GM19372 (cell line): Measurements from ENCODE around the gene PNP.
"Not testable (repeated sequence)": the region's sequence is repeated elsewhere in the genome, so short reads cannot be mapped to it uniquely, and the experiment has no call there.

Experiments
- ATAC-seq: cut with Tn5 transposase; IDR thresholded peaks from one replicate; pipeline ENCODE4 v1.9.1; 2021; ENCODE audit warnings: mild to moderate bottlenecking, low read depth, moderate library complexity; ENCODE audit not compliant: unreplicated experiment

The PNP gene

DNA sequence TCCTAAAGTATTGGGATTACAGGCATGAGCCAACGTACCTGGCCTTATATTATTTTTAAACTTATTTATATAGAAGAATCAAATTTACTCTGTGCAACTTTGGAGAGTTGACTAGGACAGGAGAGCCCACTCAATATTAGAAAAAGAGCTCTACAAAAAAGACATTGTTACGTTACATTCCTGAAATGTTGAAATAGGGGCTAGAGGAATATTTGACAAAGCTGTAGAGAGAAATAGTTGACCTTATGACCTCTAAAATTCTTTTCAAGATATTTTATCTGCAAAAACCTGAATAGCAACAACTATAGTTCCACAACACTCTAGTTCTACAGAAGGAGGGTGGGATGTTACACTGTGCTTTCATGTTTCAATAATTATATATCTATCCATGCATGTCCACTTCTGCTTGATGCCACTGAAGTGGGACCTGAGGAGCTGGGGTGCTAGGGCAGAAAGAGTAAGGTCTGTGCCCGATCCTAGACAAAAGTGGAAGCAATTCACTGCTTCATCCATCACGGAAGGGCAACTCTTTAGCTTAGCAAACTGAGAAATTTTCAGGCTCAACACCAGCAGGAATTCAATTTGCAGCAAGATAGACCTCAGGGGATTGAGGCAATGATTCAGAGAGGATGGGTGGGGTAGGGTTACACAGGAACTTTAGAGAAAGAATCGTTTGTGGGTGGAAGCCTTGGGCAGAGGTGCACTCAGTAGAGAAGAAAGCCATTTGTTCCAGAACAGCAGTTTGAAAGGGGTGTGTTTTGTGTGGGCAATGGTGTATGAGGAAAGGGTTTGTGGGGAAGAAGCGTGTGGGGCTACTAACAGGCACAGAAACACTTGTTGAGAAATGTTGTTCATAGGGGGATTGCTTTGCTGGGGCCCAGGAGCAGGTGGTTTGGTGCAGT lies 20.1 kb downstream of the PNP start:
- ATAC-seq: no peak

DNA sequence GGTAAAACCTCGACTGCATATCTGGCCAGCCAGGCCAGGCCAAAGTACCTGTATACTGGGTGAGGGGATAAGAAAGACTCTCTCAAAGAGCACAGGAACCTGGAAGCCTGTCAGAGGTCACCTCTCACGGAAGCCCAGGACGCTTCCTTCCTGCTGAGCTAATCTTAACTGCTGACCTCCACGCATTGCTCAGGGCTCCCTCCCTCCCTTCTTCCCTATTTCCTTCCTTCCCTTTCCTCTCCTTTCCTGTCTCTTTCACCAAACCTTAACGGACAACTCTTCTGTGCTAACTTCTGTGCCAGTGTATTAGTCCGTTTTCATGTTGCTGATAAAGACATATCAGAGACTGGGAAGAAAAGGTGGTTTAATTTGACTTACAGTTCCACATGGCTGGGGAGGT lies 21.4 kb downstream of the PNP start:
- no peak for ATAC-seq

DNA sequence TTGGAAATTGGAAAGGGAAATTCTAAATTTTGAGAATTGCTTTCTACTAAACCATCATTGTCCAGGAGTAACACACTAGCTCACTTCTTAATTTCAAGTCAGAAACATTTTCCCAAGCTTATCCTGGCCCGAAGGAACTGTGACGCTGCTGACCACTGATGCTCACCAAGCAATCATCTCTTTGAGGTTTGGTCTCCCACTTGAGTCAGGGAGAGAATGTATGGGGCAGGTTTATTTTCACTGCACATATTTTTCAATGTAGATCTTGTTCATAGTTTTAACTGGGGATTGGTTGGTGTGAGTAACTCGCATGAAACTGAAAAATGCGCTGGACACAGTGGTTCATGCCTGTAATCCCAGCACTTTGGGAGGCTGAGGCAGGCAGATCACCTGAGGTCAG lies 23.3 kb downstream of the PNP start:
- ATAC-seq: no peak

DNA sequence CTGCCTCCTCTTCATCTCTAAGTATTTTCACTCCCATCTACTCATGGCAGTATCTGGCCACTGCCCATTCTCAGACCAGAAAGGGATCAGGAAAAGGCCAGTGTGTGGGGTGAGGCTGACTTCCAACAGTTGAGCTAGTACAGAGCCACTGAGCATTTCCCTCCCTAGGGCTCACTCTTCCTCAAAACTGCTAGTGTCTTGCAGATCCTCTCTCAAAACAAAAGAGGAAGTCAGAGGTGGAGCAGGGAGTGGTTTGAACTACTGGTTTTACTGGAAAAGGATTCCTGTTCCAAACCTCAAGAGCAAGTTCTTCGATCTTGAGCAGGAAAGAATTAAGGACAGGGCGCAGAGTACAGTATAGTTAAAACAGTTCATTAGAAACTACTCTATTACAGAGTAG lies 24.4 kb downstream of the PNP start:
- ATAC-seq: no peak

DNA sequence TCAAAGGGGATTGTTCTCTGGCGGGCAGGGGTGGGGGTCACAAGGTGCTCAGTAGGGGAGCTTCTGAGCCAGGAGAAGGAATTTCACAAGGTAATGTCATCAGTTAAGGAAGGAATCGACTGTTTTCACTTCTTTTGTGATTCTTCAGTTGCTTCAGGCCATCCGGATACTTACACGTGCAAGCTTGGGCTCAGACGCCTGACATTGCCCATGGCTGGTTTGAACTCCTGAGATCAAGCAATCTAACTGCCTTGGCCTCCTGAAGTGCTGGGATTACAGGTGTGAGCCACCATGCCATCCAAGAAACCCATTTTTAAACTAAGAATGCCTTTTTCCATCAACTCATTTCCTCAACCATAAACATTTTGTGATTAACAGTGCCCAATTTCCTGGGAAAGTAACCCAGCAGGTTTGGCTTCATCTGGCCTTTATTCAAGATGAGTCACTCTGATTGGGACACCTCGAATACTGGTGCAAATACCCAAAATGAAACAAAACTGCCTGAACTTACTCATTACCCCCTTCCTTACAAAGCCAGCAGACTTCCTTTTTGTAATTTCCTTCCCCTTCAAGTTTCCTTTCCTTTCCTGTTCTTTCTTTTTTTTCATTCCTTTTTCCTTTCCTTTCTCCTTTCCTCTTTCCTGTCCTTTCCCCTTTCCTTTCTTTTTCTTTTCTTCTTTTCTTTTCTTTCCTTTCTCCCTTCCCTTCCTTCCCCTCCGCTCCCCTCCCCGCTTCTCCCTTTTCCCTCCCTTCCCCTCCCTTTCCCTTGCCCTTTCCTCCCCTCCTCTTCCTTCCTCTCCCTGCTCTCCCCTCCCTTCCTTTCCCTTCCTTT lies 25.9 kb downstream of the PNP start:
- no peak for ATAC-seq

DNA sequence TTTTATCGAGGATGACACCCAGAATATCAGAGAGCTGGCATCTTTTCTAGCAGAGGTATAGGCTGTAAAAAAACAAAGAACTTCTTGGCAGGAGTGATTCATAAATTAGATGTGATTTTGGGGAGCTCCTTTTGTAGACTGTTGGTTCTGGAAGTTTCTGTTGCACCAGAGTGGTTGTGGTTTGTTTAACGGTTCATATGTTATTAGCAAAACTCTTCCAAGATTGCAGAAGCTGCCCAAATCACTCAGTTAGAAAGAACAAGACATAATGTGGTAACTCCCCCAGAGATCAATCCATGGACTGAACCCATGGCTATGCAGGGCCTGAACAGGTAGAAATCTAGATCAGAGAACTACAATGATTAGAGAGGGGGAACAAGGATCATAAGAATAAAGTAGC lies 29.4 kb downstream of the PNP start:
- no peak for ATAC-seq

DNA sequence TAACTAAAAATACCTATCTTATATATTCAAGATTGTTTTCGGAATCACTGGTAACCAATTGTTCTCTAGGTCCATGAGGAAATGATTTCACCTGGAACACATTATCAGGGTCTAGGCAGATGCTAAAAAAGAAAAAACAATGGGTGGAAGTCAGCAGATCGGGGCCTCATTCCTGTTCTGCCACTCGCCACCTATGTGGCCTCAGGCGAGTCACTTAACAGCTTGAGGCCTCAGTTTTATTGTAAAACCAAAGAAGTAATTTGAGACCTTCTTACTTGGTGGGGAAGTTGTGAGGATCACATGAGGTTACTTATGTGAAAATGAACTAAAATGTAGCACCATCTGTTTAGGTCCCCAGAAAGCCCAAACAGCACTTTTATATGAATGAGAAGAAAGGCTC lies 29.9 kb downstream of the PNP start:
- ATAC-seq: no peak

DNA sequence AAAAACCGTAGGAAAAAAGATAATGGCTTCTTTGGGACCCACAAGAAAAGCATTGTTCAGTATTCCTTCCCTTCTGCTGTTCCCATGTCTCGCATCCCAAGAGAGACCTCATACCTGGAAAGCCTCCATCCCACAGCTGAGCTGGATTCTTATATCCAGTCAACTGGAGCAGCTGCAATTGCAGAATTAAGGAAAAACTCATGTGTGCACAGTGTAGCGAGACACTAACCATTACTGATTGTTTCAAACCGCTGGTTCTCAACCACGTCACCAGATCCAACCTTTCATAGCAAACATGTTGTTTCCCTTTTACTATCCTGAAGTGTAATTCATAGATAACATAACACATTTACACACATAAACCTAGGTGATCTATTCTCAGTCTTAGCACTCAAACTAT lies 30.7 kb downstream of the PNP start:
- no peak for ATAC-seq

DNA sequence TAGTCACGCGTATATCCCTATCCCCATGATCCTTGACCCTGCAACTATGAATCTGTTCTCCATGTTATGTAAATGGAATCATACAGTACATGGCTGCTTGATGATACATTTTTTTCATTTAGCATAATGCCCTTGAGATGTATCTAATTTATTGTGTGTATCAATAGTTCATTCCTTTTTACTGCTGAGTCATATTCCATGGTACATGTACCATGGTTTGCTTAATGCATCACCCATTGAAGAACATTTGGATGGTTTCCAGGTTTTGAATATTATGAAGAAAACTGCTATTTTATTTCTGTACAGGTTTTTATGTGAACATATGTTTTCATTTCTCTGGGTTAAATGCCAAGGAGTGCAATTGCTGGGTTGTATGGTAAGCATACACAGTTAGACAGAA lies 32.1 kb downstream of the PNP start:
- ATAC-seq: no peak

DNA sequence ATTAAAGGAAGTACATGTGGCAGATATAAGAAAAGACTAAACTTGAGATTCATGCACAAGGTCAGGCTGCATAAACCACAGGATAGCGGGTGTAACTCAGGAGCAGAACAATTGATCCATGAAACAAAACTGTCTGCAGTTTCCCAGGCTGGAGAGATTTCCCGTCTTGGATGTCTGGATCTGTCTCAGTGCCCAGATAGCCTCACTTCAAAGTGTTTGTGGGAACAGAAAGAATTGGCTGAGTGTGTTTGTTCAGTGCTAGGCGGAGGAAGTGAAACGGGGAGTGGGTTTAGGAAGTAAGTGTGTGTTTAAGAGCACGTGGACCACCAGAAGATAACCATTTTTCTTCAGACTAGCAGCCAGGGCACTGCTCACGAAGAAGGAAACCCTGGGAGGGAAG lies 34.7 kb downstream of the PNP start:
- ATAC-seq: no peak

DNA sequence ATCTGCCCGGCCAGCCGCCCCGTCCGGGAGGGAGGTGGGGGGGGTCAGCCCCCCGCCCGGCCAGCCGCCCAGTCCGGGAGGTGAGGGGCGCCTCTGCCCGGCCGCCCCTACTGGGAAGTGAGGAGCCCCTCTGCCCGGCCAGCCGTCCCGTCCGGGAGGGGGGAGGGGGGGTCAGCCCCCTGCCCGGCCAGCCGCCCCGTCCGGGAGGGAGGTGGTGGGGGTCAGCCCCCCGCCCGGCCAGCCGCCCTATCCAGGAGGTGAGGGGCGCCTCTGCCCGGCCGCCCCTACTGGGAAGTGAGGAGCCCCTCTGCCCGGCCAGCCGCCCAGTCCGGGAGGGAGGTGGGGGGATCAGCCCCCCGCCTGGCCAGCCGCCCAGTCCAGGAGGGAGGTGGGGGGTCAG lies 37.1 kb downstream of the PNP start:
- not testable (repeated sequence) for ATAC-seq

DNA sequence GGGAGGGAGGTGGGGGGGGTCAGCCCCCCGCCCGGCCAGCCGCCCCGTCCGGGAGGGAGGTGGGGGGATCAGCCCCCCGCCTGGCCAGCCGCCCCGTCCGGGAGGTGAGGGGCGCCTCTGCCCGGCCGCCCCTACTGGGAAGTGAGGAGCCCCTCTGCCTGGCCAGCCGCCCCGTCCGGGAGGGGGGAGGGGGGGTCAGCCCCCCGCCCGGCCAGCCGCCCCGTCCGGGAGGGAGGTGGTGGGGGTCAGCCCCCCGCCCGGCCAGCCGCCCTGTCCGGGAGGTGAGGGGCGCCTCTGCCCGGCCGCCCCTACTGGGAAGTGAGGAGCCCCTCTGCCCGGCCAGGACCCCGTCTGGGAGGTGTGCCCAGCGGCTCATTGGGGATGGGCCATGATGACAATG lies 37.5 kb downstream of the PNP start:
- not testable (repeated sequence) for ATAC-seq

DNA sequence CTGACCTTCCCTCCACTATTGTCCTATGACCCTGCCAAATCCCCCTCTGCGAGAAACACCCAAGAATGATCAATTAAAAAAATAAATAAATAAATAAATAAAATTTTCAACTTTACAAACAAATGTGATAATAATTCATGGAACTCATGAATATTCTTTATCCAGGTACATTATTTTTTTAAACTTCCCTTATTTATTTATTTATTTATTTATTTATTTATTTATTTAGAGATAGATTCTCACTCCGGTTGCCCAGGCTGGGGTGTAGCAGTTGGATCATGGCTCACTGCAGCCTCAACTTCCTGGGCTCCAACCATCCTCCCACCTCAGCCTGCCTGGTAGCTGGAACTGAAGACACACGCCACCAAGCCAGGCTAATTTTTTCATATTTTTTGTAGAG lies 38.3 kb downstream of the PNP start:
- ATAC-seq: not testable (repeated sequence)

DNA sequence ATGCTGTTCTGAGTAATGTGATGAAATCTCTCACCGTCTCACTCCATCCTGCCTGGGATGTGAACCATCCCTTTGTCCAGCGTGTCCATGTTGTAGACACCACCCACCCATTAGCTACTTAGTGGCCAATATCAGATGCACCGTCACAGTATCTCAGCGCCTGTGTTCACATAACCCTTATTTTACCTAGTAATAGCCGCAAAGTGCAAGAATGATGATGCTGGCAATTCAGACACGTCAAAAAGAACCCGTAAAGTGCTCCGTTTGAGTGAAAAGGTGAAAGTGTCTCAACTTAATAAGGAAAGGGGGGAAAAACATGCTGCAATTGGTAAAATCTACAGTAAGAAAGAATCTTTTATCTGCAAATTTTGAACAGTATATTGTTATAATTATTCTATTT lies 39.2 kb downstream of the PNP start:
- no peak for ATAC-seq

DNA sequence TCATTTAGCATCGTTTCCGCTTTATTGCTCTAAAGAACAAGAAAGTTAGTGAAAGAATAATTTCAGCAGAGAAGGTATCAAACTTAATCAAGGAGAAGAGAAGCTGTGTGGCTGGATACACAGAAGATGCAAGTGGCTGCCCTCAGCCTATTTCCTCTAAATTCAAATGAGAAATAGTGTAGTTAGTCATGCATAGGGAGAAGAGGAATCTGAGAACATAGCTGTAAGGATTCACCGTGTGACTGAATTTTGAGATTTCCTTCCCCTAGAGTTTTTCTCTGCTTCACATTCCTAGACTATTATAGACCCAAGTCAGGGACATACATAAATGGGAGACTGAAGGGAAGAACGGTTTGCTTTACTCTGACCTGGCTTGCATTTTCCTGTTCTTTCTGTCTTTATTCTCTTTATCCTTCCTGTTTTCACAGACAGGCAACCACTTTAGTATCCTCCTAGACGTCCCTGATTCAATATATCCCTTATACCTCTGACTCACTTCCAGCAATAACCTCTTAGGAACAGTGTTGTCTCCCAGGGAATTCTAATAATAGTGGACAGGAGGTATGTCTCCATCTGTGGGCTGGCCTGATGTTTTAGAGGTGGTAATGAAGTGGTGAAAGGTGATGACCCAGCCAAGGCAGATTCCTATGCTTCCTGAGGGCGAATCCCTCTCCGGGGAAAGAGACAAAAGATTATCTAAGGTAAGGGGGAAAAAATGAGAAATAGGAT lies 43.1 kb downstream of the PNP start:
- ATAC-seq: no peak

DNA sequence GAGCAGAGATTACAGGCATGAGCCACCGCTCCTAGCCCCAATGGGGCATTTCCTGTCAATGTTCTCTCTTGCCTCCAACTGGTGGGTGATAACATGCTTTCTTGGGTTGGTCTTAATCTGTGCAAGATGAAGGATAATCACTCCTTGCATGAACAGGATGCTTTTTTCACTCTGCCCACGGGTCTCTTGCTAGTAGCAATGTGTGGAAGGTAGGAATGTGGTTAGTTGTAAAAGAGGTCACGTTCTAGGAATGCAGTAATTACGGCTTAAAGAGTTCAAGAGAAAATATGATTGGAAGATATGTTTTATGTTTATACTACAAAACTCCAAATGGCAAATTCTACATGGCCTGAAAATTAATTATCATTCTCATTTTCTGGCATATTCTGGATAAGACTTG lies 46.6 kb downstream of the PNP start:
- no peak for ATAC-seq

DNA sequence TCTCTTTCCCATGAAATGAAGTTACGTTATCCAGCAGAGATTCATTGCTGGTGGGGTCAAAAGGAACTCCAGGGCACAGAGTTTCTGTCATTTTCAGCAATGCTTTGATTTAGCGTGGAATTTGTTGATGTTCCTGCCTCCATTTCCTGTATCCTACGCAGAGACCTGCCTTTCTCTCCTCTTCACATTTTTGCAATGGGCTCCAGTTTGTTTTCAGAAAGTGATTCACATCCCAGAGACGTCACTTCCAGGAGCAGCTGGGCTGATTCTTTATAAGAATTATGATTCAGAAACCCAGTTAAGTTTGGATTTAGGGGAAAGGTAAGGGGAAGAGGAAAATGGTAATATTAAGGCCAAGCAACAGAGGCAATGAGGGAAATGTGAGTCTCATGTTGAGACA lies 47.7 kb downstream of the PNP start:
- no peak for ATAC-seq

DNA sequence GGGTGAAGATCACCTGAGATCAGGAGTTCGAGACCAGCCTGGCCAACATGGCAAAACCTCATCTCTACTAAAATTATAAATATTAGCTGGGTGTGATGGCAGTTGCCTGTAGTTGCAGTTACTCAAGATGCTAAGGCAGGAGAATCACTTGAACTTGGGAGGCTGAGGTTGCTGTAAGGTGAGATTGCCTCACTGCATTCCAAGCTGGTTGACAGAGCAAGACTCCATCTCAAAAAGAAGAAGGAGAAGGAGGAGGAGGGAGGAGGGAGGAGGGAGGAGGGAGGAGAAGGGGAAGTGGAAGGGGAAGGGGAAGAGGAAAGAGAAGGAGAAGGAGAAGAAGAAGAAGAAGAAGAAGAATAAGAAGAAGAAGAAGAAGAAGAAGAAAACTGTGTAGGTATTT lies 53.1 kb downstream of the PNP start:
- no peak for ATAC-seq

DNA sequence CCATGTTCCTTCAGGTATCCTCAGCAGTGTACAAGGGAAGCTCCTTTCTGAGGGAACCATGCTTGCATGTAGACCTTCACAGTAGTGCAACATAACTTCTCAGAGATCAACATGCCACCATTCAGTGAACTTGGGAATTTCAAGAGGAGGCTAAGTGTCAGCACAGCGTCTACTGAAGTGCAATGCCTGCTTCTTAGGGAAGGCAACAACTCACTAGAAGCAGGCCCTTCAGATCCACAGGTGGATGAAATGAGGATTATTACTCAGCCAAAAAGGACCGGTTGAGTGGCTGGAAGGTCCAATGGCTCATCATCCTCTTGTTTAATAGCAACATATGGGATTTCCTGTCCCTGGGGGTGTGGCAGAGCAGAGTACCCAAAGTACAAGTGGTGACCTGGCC lies 54.8 kb downstream of the PNP start:
- ATAC-seq: no peak
